HEK293T (cell line): Measurements from ENCODE around the gene C1S.

Experiments
- FOXK2 ChIP-seq: fragments of 450-650 bp; IDR thresholded peaks from 2 replicates; pipeline ENCODE4 v1.6.1; 2016; ENCODE audit warnings: mild to moderate bottlenecking
- PKNOX1 ChIP-seq: fragments of 450-650 bp; IDR thresholded peaks from 2 replicates; pipeline ENCODE4 v1.6.1; 2016
- SP1 ChIP-seq: fragments of 450-650 bp; IDR thresholded peaks from 2 replicates; pipeline ENCODE4 v1.6.1; 2017
- SUZ12 ChIP-seq: fragments of 450-650 bp; IDR thresholded peaks from 2 replicates; pipeline ENCODE4 v1.6.1; 2016; ENCODE audit warnings: mild to moderate bottlenecking
- TARDBP ChIP-seq: fragments of 450-650 bp; IDR thresholded peaks from 2 replicates; pipeline ENCODE4 v1.6.1; 2016

GRCh38 chr12:7113389-7113871 lies 52.9 kb downstream of the C1S start:
- TF ChIP-seq TARDBP (no peak), SP1 (no peak), SUZ12 (no peak), PKNOX1 (no peak), FOXK2 (no peak)
